ENCODE measurements around the gene BCAS3. TPM values are rescaled to one million over a fixed set of nuclear protein-coding genes. Genes with fewer than 3 reads are reported as not detected.

BCAS3 gene
- total and polyA plus RNA-seq, 2 donors (not counting 1 experiment from before 2014, with no cell fraction given), result 13.9 to 73.4 TPM

- Histone ChIP-seq H3K4me1 (ENCODE audit: control insufficient read depth in 2 of 2, insufficient read depth in 2 of 2, low read length in 2 of 2) (no peaks in the 10 kb centered on the region), H3K4me3 (ENCODE audit: control extremely low read depth in 1 of 5, extremely low read depth in 1 of 5, insufficient read depth in 1 of 5, low read depth in 2 of 5, low read length in 4 of 5) (no peak overlapping the region), H3K4me2 (replicated peaks; ENCODE audit: low read depth, low read length, poor library complexity, severe bottlenecking) (no peak overlapping the region), H2AFZ (ENCODE audit: insufficient read depth, low read depth, low read length, poor library complexity, severe bottlenecking) (no peak overlapping the region), H3K9me3 (ENCODE audit: control extremely low read depth in 1 of 3, control insufficient read depth in 2 of 3, insufficient read depth in 1 of 3, low read length in 2 of 3) (no peaks in the 10 kb centered on the region), H3K36me3 (replicated peaks in 1 of 2; ENCODE audit: control extremely low read depth in 1 of 2, control insufficient read depth in 1 of 2, extremely low read depth in 1 of 2, insufficient read depth in 2 of 2, low read length in 1 of 2) (no peaks in the 10 kb centered on the region), H3K27me3 (replicated peaks in 1 of 4; ENCODE audit: control extremely low read depth in 1 of 4, control insufficient read depth in 3 of 4, insufficient read depth in 4 of 4, low read length in 3 of 4) (no peaks in the 10 kb centered on the region), H3K9ac (ENCODE audit: low read length) (no peak overlapping the region), H3K27ac (ENCODE audit: low read length in 2 of 2) (no peak overlapping the region), H4K20me1 (ENCODE audit: control insufficient read depth, insufficient read depth, low read length, poor library complexity, severe bottlenecking) (no peaks in the 10 kb centered on the region), H3K79me2 (ENCODE audit: control insufficient read depth, insufficient read depth, low read length) (no peaks in the 10 kb centered on the region)
- intact Hi-C loops (cut with micrococcal nuclease), result no loop called here
- CTCF ChIA-PET, result no interaction called here
- POLR2A ChIA-PET, result no interaction called here
- Mint-ChIP-seq H3K27me3 (no peaks in the 10 kb centered on the region), H3K27ac (no peak overlapping the region), H3K9me3 (ENCODE audit: insufficient read depth) (no peaks in the 10 kb centered on the region), H3K4me3 (no peak overlapping the region), H3K4me1 (no peaks in the 10 kb centered on the region)
- no peak for TF ChIP-seq EZH2 (IDR thresholded peaks at IDR 0.05; ENCODE audit: borderline replicate concordance, insufficient read depth, low read depth, low read length, poor library complexity, severe bottlenecking)
- TF ChIP-seq CTCF (IDR thresholded peaks at IDR 0.05), result no peak
- DNase-seq, result no peak
- ATAC-seq (ENCODE audit: low read depth), result no peak
- 94% methylated on average over 7 of the region's 10 CpGs for WGBS (ENCODE audit: insufficient coverage)
Observed at GRCh38 chr17:60792250-60792898, 114.7 kb downstream of the BCAS3 start.

GRCh38 chr17:60798576-60798975, 120.9 kb downstream of the BCAS3 start:
- POLR2A ChIA-PET, result no interaction called here
- no peak for TF ChIP-seq CTCF (IDR thresholded peaks at IDR 0.05)
- no peak for TF ChIP-seq EZH2 (IDR thresholded peaks at IDR 0.05; ENCODE audit: borderline replicate concordance, insufficient read depth, low read depth, low read length, poor library complexity, severe bottlenecking)
- intact Hi-C loops (cut with micrococcal nuclease), result no loop called here
- Histone ChIP-seq H3K9me3 (ENCODE audit: control extremely low read depth in 1 of 3, control insufficient read depth in 2 of 3, insufficient read depth in 1 of 3, low read length in 2 of 3) (no peaks in the 10 kb centered on the region), H3K4me1 (ENCODE audit: control insufficient read depth in 2 of 2, insufficient read depth in 2 of 2, low read length in 2 of 2) (no peaks in the 10 kb centered on the region), H3K79me2 (ENCODE audit: control insufficient read depth, insufficient read depth, low read length) (no peaks in the 10 kb centered on the region), H3K9ac (ENCODE audit: low read length) (no peak overlapping the region), H3K4me2 (replicated peaks; ENCODE audit: low read depth, low read length, poor library complexity, severe bottlenecking) (no peak overlapping the region), H2AFZ (ENCODE audit: insufficient read depth, low read depth, low read length, poor library complexity, severe bottlenecking) (no peak overlapping the region), H3K36me3 (replicated peaks in 1 of 2; ENCODE audit: control extremely low read depth in 1 of 2, control insufficient read depth in 1 of 2, extremely low read depth in 1 of 2, insufficient read depth in 2 of 2, low read length in 1 of 2) (no peaks in the 10 kb centered on the region), H3K27ac (ENCODE audit: low read length in 2 of 2) (no peak overlapping the region), H3K4me3 (ENCODE audit: control extremely low read depth in 1 of 5, extremely low read depth in 1 of 5, insufficient read depth in 1 of 5, low read depth in 2 of 5, low read length in 4 of 5) (no peak overlapping the region), H4K20me1 (ENCODE audit: control insufficient read depth, insufficient read depth, low read length, poor library complexity, severe bottlenecking) (no peaks in the 10 kb centered on the region), H3K27me3 (replicated peaks in 1 of 4; ENCODE audit: control extremely low read depth in 1 of 4, control insufficient read depth in 3 of 4, insufficient read depth in 4 of 4, low read length in 3 of 4) (no peaks in the 10 kb centered on the region)
- Mint-ChIP-seq H3K4me1 (no peaks in the 10 kb centered on the region), H3K27me3 (no peaks in the 10 kb centered on the region), H3K27ac (no peak overlapping the region), H3K9me3 (ENCODE audit: insufficient read depth) (no peaks in the 10 kb centered on the region), H3K4me3 (no peak overlapping the region)
- 96% methylated on average over 4 of the region's 8 CpGs for WGBS (ENCODE audit: insufficient coverage)
- DNase-seq (no peak), ATAC-seq (ENCODE audit: low read depth) (no peak)
- CTCF ChIA-PET, result no interaction called here
